ENCODE data around the gene SYNPR. TPM values are rescaled to one million over a fixed set of nuclear protein-coding genes. Genes with fewer than 3 reads are reported as not detected.
"Not testable (repeated sequence)": the region's sequence is repeated elsewhere in the genome, so short reads cannot be mapped to it uniquely, and the experiment has no call there.

The SYNPR gene
- total and polyA plus RNA-seq, 12 donors, result 0.01 to 0.71 (median 0.43) TPM; not detected in 7

- H3K9me3 ChIP-seq, result no peaks in the 10 kb centered on the region
- H3K4me1 ChIP-seq, result peaks cover 0 to 4% (median 0%) of the 10 kb centered on the region in 9 donors
- no peak for TF ChIP-seq CTCF (IDR thresholded peaks at IDR 0.05)
- no peak for DNase-seq
- no peak for ATAC-seq
- H3K4me3 ChIP-seq, result no peak overlapping the region
- no peak overlapping the region for H3K27ac ChIP-seq
- H3K27me3 ChIP-seq, result peaks cover 0 to 3% (median 0%) of the 10 kb centered on the region in 7 donors
- no peaks in the 10 kb centered on the region for H3K36me3 ChIP-seq
- 90 to 94% methylated on average over 3 of the region's 3 CpGs for WGBS, 2 donors
- intact Hi-C loops (cut with DNase I), result no loop called here
Observed at GRCh38 chr3:63244486-63244885, 33.6 kb upstream of the SYNPR start.

DNA sequence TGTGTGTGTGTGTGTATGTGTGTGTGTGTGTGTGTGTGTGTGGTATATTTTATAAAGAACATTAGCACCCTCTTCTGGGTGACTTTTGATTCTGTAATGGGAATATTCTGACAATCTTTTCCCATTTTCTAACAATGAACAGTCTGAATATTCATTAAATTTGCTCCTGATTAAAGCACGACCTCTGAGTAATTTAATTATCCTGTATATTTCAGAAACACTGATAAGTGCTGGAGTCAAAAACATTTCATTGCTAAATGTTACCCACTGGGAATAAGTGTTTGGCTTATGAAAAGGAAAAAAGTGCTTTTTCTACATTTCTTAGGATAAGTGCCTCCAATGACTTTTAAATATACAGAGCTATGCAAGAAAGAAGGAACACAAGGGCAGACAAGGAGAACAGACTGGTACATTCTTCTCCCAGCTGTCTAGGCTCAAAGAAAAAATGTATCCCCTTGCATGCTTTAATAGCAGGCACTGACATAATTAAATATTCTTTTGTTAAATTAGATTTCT lies 32.3 kb upstream of the SYNPR start:
- intact Hi-C loops (cut with DNase I), result no loop called here
- Histone ChIP-seq H3K4me3 (no peak overlapping the region), H3K4me1 (peaks cover 0 to 4% (median 0%) of the 10 kb centered on the region in 9 donors), H3K27ac (no peak overlapping the region), H3K36me3 (no peaks in the 10 kb centered on the region), H3K9me3 (no peaks in the 10 kb centered on the region), H3K27me3 (peaks cover 0 to 6% (median 0%) of the 10 kb centered on the region in 7 donors)
- no peak for TF ChIP-seq CTCF (IDR thresholded peaks at IDR 0.05)
- no peak for ATAC-seq
- 25 to 29% methylated on average over 1 of the region's 1 CpG for WGBS, 2 donors
- no peak for DNase-seq

- no peaks in the 10 kb centered on the region for H3K36me3 ChIP-seq
- peaks cover 0 to 11% (median 0%) of the 10 kb centered on the region in 7 donors for H3K27me3 ChIP-seq
- peaks cover 0 to 4% (median 0%) of the 10 kb centered on the region in 9 donors for H3K4me1 ChIP-seq
- no peak overlapping the region for H3K4me3 ChIP-seq
- TF ChIP-seq CTCF (IDR thresholded peaks at IDR 0.05), result no peak
- intact Hi-C loops (cut with DNase I), result no loop called here
- H3K27ac ChIP-seq, result no peak overlapping the region
- WGBS, 2 donors, result 49 to 91% methylated on average over 2 of the region's 2 CpGs
- no peaks in the 10 kb centered on the region for H3K9me3 ChIP-seq
- ATAC-seq (no peak), DNase-seq (no peak)
Observed at GRCh38 chr3:63248015-63248414, 30.1 kb upstream of the SYNPR start.

GRCh38 chr3:63251499-63251898 lies 26.6 kb upstream of the SYNPR start:
- intact Hi-C loops (cut with DNase I), result no loop called here
- H3K4me1 ChIP-seq, result no peaks in the 10 kb centered on the region

DNA sequence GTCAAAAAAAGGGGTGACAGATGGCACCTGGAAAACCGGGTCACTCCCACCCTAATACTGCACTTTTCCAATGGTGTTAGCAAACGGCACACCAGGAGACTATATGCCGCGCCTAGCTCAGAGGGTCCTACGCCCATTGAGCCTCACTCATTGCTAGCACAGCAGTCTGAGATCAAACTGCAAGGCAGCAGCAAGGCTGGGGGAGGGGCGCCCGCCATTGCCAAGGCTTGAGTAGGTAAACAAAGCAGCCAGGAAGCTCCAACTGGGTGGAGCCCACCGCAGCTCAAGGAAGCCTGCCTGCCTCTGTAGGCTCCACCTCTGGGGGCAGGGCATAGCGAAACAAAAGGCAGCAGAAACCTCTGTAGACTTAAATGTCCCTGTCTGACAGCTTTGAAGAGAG lies 22.3 kb upstream of the SYNPR start:
- H3K27ac ChIP-seq; ATAC-seq; H3K9me3 ChIP-seq; H3K4me3 ChIP-seq; intact Hi-C loops (cut with DNase I); DNase-seq; H3K27me3 ChIP-seq; H3K36me3 ChIP-seq; H3K4me1 ChIP-seq: not testable (repeated sequence)
- 65 to 84% methylated on average over 9 of the region's 9 CpGs for whole genome bisulfite sequencing, 2 donors

More at GRCh38 chr3:63251499-63251898, 26.6 kb upstream of the SYNPR start:
- no peaks in the 10 kb centered on the region for H3K36me3 ChIP-seq
- no peak overlapping the region for H3K4me3 ChIP-seq
- DNase-seq (no peak), ATAC-seq (no peak)
- H3K27ac ChIP-seq, result no peak overlapping the region
- no peak for TF ChIP-seq CTCF (IDR thresholded peaks at IDR 0.05)
- H3K9me3 ChIP-seq, result no peaks in the 10 kb centered on the region
- 51 to 52% methylated on average over 7 of the region's 7 CpGs for WGBS, 2 donors
- peaks cover 0 to 11% (median 0%) of the 10 kb centered on the region in 7 donors for H3K27me3 ChIP-seq

Data from heart right ventricle (tissue), 16 donors.